Prostate gland (tissue), 2 donors: ENCODE data around the gene MYADML2. TPM values are rescaled to one million over a fixed set of nuclear protein-coding genes. Genes with fewer than 3 reads are reported as not detected.
A peak's percentile ranks its signal among the peaks of the same experiment; 100 is the strongest.

Source experiments
- DNase-seq: peaks from one replicate; pipeline ENCODE4 v3.0.0-alpha.2; 2019; ENCODE audit warnings: low spot score
- H3K27ac ChIP-seq, 2 donors: fragments of 200-600 bp; sonication (generic); 2 replicates each; pipeline ENCODE4 v1.5.1; 2017 to 2019
- H3K27me3 ChIP-seq: fragments of 200-600 bp; sonication (generic); replicated peaks from 2 replicates; pipeline ENCODE4 v1.5.1; 2019; ENCODE audit not compliant: insufficient read depth
- H3K36me3 ChIP-seq, 2 donors: fragments of 200-600 bp; sonication (generic); 1 replicate in 1 of 2; 2 replicates in 1 of 2; pipeline versions ENCODE4 v1.5.1 to v1.8.1; 2017 to 2019
- H3K4me1 ChIP-seq: fragments of 200-600 bp; sonication (generic); replicated peaks from 2 replicates; pipeline ENCODE4 v1.5.1; 2019
- H3K4me3 ChIP-seq, 2 donors: fragments of 200-600 bp; sonication (generic); 2 replicates each; pipeline ENCODE4 v1.5.1; 2017 to 2019
- H3K9me3 ChIP-seq: fragments of 200-600 bp; sonication (generic); 2 replicates; pipeline ENCODE4 v1.5.1; 2017
- POLR2A ChIP-seq: fragments of 450-650 bp; IDR thresholded peaks from one replicate; pipeline ENCODE4 v1.6.1; 2016; ENCODE audit warnings: antibody characterized with exemption, mild to moderate bottlenecking
- POLR2AphosphoS5 ChIP-seq: sonication (generic); formaldehyde crosslinking; IDR thresholded peaks from one replicate; pipeline ENCODE4 v1.6.1; 2017; ENCODE audit warnings: antibody characterized with exemption
- WGBS: methylation state at CpG from one replicate; pipeline ENCODE4 v1.1.5; 2018; 5-methylcytosine and 5-hydroxymethylcytosine counted together
- intact Hi-C: fragments of 100-400 bp; cut with DNase I; formaldehyde crosslinking; loops from one replicate; pipeline ENCODE4 v1.14.2; 2022
- total RNA-seq, 2 donors: library from RNA; depleted of rRNA; stranded (reverse); fragments of >200 nt; gene quantifications; one replicate each; pipeline ENCODE4 v1.1.0, GENCODE V29; 2016
- TF ChIP-seq, protein P1 (sequence below), 4 experiments: fragments of 200-600 bp in 2 of 4; fragments of 450-650 bp in 2 of 4; sonication (generic) in 2 of 4; IDR thresholded peaks; 1 replicate in 3 of 4; 2 replicates in 1 of 4; pipeline ENCODE4 v1.5.1; 2016 to 2019; ENCODE audit warnings: antibody characterized with exemption in 4 of 4, mild to moderate bottlenecking in 2 of 4, moderate library complexity in 2 of 4

Gene MYADML2
- total RNA-seq, 2 donors from 2014 or later = 0.14 TPM; not detected in 1

DNA sequence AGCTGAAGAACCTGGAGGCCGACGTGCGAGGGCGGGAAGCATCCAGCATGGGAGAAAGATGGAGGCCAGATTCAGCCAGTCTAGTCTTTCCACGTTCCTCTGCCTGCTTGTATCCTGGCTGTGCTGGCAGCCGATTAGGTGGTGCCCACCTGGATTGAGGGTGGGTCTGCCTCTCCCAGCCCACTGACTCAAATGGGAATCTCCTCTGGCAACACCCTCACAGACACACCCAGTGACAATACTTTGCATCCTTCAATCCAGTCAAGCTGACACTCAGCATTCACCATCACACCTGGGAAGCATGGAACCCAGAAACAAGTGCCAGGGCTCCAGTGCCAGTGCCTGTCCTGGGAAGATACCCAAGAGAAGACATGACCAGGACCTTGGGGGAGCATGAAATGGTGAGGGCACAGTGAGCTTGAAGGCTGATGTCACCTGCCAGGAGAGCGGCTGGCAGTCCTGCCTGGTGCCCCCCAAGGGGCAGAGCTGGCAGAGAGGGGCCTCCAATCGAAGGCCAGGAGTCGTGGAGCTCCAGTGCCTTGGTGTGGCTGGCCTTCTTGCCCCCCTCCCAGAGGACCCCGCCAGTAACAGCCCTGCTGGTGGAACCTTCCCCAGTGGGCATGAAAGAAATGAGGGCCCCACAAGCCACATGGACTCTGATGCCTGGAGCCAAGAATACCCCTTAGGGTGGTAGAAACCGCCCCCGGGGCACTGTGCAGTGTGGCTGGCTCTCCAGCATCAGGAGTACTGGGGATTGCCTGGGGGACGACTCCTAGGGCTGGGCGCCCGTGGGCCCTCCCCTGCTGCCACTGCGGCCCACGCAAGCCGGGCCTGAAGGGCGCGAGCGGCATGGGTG lies 45.6 kb downstream of the MYADML2 start:
- intact Hi-C loops = no loop called here
- H3K27ac ChIP-seq = no peak overlapping the region
- peak overlapping the region; percentile 19 to 33 for H3K4me3 ChIP-seq
- no peak for TF ChIP-seq POLR2AphosphoS5
- TF ChIP-seq, protein P1, sequence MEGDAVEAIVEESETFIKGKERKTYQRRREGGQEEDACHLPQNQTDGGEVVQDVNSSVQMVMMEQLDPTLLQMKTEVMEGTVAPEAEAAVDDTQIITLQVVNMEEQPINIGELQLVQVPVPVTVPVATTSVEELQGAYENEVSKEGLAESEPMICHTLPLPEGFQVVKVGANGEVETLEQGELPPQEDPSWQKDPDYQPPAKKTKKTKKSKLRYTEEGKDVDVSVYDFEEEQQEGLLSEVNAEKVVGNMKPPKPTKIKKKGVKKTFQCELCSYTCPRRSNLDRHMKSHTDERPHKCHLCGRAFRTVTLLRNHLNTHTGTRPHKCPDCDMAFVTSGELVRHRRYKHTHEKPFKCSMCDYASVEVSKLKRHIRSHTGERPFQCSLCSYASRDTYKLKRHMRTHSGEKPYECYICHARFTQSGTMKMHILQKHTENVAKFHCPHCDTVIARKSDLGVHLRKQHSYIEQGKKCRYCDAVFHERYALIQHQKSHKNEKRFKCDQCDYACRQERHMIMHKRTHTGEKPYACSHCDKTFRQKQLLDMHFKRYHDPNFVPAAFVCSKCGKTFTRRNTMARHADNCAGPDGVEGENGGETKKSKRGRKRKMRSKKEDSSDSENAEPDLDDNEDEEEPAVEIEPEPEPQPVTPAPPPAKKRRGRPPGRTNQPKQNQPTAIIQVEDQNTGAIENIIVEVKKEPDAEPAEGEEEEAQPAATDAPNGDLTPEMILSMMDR (IDR thresholded peaks at IDR 0.05) = no peak
- no peak for TF ChIP-seq POLR2A
- peaks cover 0 to 5% of the 10 kb centered on the region in 2 donors for H3K36me3 ChIP-seq
- no peak for DNase-seq
- H3K4me1 ChIP-seq = peaks cover 4% of the 10 kb centered on the region
- no peaks in the 10 kb centered on the region for H3K9me3 ChIP-seq
- 52% methylated on average over 21 of the region's 21 CpGs for WGBS
- H3K27me3 ChIP-seq = no peaks in the 10 kb centered on the region

DNA sequence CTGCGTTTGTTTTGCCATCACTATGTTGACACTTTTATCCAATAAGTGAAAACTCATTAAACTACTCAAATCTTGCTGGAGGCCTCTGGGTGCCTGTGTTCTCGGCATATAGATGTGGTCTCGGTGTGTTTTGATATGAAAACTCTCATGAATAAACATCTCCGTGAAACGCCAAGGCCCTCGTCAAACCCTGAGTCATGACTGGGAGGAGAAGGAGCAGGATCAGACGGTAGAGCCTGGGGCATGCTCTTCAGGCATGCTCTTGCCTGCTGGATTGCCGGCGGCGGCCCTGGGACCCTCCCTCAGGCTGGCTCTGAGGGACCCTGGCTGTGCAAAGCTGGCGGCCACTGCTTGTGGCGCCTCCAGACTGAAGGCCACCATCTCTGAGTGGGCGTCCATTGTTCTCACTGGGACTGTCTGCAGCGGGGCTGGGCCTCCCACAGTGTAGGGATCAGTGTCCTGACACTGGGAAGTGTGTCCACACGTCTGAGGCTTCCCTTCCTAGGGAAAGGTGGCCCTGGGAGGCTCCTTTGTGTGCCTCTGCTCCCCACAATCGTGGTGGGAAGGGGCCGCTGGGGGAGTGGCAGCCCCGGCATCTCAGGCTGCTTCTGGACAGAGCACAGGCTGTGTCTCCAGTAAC lies 46.7 kb downstream of the MYADML2 start:
- no peaks in the 10 kb centered on the region for H3K9me3 ChIP-seq
- no peak for DNase-seq
- intact Hi-C loops = no loop called here
- peaks cover 4% of the 10 kb centered on the region for H3K4me1 ChIP-seq
- H3K36me3 ChIP-seq = peaks cover 0 to 5% of the 10 kb centered on the region in 2 donors
- no peak for TF ChIP-seq POLR2AphosphoS5
- no peak for TF ChIP-seq POLR2A
- TF ChIP-seq, protein P1 (IDR thresholded peaks at IDR 0.05) = no peak
- H3K4me3 ChIP-seq = no peak overlapping the region
- H3K27ac ChIP-seq = no peak overlapping the region
- WGBS = 64% methylated on average over 13 of the region's 18 CpGs
- H3K27me3 ChIP-seq = no peaks in the 10 kb centered on the region

DNA sequence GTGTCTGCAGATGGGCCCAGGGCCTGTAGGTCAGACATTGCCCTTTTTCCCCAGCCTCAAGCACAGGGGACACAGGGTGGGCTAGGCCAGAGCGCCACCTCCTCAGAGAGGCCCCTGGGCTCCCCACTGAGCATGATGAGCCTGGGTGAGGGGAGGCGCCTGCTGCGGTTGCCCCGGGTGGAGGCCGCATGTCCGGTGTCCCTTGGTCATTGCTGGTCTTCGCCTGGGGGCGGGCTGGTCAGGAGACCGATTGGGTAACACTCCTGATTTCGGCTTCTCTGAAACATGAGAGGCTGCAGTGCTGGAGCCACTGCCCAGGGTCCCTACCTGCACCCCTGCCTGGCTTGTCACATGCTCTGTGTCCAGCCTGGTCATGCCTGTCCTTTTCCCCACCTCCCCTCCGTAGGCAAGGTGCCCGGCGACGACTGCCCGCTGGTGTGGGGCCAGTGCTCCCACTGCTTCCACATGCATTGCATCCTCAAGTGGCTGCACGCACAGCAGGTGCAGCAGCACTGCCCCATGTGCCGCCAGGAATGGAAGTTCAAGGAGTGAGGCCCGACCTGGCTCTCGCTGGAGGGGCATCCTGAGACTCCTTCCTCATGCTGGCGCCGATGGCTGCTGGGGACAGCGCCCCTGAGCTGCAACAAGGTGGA lies 47.4 kb downstream of the MYADML2 start:
- DNase-seq = no peak
- H3K27ac ChIP-seq = no peak overlapping the region
- 95% methylated on average over 21 of the region's 22 CpGs for WGBS
- no peaks in the 10 kb centered on the region for H3K9me3 ChIP-seq
- no peak overlapping the region for H3K4me3 ChIP-seq
- TF ChIP-seq, protein P1 (IDR thresholded peaks at IDR 0.05) = no peak
- TF ChIP-seq POLR2A (no peak), POLR2AphosphoS5 (no peak)
- peaks cover 0 to 5% of the 10 kb centered on the region in 2 donors for H3K36me3 ChIP-seq
- peaks cover 4% of the 10 kb centered on the region for H3K4me1 ChIP-seq
- no peaks in the 10 kb centered on the region for H3K27me3 ChIP-seq
- intact Hi-C loops = no loop called here

DNA sequence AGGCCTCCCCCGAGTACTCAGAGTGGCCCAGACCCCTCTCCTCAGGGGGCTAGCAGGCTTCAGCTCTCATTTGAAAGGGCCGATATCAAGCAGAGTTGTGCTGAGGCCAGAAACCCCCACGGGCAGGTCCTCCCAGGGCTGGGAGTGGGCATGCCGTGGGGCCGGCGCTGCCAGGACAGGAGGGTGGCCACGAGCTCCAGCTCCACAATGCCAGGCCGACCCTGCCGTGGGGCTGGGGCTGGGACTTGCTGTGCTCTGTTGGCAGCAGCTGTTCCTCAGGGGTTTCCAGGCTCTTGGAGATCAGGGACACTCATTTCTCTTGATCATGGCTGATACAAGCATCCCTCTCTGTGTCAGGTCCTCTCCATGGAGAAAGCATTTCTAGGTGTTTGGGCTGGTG lies 48.1 kb downstream of the MYADML2 start:
- Histone ChIP-seq H3K36me3 (peaks cover 0 to 5% of the 10 kb centered on the region in 2 donors), H3K27me3 (no peaks in the 10 kb centered on the region), H3K9me3 (no peaks in the 10 kb centered on the region), H3K4me3 (no peak overlapping the region), H3K27ac (no peak overlapping the region), H3K4me1 (peaks cover 4% of the 10 kb centered on the region)
- DNase-seq = no peak
- no peak for TF ChIP-seq POLR2AphosphoS5
- TF ChIP-seq, protein P1 (IDR thresholded peaks at IDR 0.05) = no peak
- TF ChIP-seq POLR2A = no peak
- WGBS = 88% methylated on average over 9 of the region's 9 CpGs
- intact Hi-C loops = no loop called here
